Activated naive CD4-positive, alpha-beta T cell treated with anti-CD3 and anti-CD28 coated beads, Interleukin-2, amount 50 U/mL, for 16 hours (primary cell): Measurements from ENCODE around the gene PDZK1IP1.
"Not testable (repeated sequence)": the region's sequence is repeated elsewhere in the genome, so short reads cannot be mapped to it uniquely, and the experiment has no call there.

Source experiments
- DNase-seq: peaks from one replicate; pipeline ENCODE4 v3.0.0-alpha.2; 2020

The PDZK1IP1 gene

DNA sequence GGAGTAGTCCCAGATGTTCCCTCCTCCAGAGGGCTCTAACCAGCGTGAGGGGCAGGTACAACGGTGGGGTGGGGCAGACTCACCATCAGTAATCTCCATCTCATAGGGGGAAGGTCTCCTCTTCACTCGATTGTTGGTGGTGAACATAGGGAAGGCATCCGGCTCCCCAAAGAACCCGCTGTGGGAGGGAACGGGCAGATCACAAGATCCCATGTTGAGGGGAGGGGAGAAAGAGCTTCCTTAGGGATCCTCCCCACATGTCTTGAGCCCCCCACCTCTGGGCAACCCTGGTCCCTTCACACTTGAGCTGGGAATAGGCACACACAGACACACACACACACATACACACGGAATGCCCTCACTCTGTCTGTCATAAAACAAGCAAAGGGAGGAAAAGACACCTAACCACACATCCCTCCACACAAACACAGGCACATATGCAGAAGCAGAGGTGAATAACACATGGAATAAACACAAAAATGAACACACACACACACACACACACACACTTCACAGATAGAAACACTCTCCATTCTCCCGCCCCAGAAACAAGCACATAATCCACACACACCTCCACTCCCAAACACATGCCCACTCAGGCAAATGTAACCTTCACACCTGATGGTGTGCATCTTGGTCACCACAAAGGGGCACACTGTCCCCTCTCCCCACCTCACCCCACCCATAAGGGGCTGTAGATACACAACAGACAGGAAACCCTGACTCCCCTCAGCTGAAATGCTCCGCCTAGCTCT is 34.3 kb upstream of the PDZK1IP1 start:
- DNase-seq: no peak

GRCh38 chr1:47223174-47223920 is 33.5 kb upstream of the PDZK1IP1 start:
- DNase-seq: no peak

- DNase-seq: no peak
These were observed 32.6 kb upstream of the PDZK1IP1 start for GRCh38 chr1:47222476-47222875.

GRCh38 chr1:47219590-47220220 is 29.9 kb upstream of the PDZK1IP1 start:
- no peak for DNase-seq

DNA sequence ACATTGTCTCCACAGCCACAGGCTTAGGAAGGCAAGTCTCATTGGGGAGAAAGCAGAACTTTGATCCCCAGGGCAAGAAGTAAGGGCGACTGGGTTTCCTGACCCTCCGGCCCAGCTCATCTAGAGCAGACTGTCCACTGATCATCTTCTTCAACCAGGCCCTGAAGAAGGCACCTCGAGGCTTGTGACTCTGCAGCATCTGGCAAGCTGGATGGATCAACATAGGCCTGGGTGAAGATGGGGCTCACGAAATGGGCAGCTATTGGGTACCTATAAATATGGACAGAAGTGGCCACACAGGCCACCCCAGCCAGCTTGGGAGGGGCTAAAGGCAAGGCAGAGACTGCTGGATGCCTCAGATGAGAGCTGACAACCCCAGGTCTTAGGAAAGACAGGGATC is 29.2 kb upstream of the PDZK1IP1 start:
- no peak for DNase-seq

DNA sequence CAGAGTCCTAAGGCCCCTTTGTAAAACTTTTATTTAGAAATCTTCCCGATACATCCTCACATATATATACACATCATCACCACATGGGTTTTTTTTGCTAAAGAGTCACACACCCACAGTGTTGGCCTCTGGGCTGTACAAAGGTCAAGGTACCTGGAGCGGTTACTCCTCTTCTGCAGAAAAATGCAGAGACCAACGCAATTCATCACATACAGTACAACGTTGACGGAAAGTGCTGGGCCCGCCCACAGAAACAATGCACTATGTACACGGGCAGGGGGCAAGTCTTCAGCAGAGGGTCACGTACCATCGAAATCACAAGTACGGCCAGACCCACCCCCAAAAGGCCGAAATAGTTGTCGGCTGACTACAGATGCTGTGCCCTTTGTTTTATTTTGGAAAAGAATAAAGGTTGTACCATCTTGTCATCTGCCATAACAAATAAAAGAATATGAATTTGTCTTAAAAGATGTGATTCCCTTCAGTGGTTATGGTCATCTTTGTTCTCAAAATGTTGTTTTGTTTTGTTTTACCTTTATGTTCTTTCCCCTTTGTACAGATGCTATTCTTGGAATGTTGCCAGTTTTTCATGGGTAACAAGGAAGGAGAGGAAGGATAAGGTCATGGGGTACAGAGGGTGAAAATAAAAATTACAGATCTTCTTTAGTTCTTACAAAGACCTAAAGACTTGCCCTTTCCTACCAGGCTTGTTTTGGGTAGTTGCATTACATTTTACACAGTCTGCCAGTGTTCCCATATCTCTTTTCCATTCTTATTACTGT is 26.6 kb upstream of the PDZK1IP1 start:
- DNase-seq: no peak

GRCh38 chr1:47215713-47216112 is 25.9 kb upstream of the PDZK1IP1 start:
- DNase-seq: no peak

- no peak for DNase-seq
These were observed 24.7 kb upstream of the PDZK1IP1 start for GRCh38 chr1:47214549-47214948.

DNA sequence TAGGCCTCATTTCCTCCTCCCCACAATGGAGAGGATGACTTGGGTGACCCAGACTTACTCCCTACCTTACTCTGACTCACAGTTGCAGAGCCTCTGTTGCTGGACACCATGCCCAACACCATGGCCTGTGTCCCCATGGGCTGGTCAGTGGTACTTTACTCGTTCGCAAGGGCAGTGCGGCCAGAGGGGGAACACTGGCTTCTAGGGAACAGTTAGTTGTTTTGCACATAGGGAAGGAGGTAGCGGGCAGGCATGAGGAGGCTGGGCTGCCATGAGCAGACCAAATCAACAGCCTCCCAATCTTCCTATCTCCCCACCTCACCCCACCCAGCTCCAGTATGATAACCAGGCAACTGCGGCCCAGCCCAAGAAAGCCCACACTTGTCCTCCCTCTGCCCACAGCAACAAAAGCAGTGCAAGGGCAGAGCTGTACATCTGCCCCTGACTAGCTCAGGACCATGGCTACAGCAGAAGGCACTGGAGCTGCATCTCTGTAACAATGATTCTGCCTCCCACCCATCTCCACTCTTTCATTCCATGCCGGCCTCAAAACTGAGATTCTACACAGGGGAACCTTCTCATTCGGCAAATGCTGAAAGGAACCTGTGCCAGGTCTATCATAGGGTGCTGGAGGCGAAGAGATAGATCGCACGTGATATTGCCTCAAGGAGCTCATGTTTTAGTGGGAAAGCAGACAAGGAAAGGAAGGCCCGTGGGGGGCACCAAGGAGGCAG is 23.6 kb upstream of the PDZK1IP1 start:
- DNase-seq: no peak

GRCh38 chr1:47212636-47213229 is 22.9 kb upstream of the PDZK1IP1 start:
- no peak for DNase-seq

DNA sequence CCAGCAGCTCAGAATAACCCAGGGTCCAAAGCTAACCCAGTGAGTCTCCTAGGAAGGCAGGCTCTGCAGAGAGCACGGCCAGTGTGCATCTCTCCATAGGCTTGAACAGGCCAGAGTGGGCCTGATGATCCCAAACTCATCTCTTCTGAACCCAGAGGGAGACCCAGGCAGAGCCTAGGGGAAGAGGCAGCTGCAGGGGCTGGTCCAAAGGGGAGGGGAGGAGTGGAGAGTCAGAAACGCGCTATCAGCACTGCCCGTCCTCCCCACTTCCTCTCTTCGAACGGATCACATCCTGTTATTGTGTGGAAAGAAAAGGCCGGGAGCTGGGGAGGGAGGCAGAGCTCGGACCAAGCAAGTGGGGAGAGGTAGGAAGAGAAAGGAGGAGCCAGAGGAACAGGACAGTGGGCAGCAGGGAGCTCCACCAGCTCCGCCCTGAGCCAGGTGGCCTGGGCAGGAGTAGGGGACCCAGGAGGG is 22.0 kb upstream of the PDZK1IP1 start:
- DNase-seq: no peak

DNA sequence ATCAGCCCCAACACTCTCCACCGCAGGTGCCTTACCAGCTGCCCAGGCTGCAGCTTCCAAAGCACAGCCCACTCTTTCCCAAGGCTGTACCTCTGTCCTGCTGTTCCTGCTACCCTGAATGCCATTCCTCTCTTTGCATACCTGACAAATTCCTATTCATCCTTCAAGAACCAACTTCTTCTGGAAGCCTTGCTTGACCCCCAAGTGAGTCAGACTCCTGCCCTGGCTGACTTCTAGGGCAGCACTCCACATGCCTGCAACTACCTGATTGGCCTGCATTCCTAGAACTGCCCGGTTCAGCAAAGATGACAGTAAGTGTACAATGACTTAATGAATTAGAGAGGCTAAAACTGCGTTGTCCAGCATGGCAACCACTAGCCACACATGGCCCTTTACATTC is 20.8 kb upstream of the PDZK1IP1 start:
- no peak for DNase-seq

DNA sequence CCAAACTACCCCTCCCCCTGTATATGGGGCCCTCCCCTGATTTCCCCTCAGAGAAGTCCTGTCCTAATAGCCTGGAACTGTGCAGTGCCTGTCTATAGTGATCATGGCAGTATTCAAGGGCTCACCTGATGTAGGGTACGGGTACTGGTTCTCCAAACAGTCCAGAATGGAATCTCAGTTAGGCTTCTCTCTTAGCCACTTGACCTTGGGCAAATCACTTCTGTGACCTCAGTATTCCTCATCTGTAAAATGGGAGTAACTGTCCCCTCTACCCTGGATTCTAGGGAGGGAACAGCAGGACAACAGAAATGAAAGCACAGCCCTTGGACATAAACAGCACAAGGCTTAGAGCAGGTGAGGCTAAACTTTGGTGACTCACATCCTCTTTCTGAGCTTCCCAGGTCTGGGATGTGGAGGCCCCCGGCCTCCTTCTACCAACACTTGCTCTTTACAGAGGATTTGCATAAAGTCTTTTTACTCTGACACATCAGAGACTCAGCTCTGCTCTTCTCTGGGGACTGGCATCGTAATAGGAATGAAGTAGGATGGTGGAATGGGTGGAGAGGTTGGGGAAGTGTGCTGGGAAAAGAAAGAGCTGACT is 20.0 kb upstream of the PDZK1IP1 start:
- no peak for DNase-seq

DNA sequence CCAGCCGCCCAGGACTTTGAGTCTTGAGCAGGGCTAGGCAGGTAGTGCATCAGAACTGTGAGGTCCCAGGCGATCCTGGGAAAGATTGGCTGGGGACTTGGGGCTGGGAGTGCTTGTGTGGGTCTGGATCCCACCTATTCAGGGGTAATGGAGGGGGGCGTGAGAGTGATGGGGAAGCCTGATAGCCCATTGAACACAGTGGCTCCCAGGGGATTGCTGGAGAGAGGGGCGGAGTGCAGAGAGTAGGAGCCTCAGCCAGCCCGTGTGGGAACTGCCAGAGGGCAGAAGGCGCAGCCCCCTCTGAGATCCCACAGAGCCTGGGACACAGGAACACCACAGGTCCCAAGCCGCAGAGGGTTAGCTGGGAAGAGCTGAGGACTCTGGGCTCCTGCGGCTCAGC is 19.3 kb upstream of the PDZK1IP1 start:
- no peak for DNase-seq

- no peak for DNase-seq
These were observed 18.6 kb upstream of the PDZK1IP1 start for GRCh38 chr1:47208374-47208850.

DNA sequence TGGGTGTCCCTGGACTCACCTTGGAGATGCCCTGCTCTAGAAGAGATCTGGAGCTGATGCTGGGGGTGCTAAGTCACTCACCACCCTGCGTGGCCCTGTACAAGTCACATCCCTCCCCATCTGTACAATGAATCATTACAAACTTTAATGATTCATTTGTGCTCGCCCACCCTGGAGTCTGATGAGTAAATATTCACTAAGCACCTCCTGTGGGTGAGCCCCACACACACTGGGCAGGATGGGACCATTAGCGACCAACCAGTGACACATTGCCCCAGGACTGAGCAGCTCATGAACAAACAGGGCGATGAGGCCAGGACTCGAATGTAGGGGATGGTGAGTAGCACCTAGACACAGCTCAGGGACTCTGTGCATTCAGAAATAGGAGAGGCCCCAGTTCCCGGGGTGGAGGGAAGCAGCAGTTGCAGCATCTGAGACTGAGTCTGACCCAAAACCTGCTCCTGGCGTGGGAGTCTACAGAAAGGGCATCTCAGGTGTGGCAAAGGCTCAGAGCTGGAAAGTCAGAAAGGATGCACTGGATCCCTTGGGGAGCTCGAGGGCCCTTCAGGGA is 18.1 kb upstream of the PDZK1IP1 start:
- DNase-seq: no peak

- DNase-seq: no peak
These were observed 16.1 kb upstream of the PDZK1IP1 start for GRCh38 chr1:47205918-47206317.

DNA sequence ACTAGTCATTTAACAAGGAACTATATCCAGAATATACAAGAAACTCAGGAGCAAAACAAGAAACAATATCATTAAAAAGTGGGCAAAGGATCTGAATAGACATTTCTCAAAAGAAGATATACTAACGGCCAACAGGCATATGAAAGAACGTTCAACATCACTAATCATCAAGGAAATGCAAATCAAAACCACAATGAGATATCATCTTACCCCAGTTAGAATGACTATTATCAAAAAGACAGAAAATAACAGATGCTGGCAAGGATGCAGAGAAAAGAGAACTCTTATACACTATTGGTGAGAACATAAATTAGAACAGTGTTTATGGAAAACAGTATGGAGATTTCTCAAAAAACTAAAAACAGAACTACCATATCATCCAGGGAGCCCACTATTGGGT is 13.7 kb upstream of the PDZK1IP1 start:
- not testable (repeated sequence) for DNase-seq

- DNase-seq: no peak
These were observed 11.3 kb upstream of the PDZK1IP1 start for GRCh38 chr1:47201179-47201578.

GRCh38 chr1:47198214-47198613 is 8.4 kb upstream of the PDZK1IP1 start:
- no peak for DNase-seq

- DNase-seq: no peak
These were observed 6.8 kb upstream of the PDZK1IP1 start for GRCh38 chr1:47196622-47197021.
